HG03108 (cell line): ENCODE measurements around the gene ROM1.
"Not testable (repeated sequence)": the region's sequence is repeated elsewhere in the genome, so short reads cannot be mapped to it uniquely, and the experiment has no call there.

Experiments used
- ATAC-seq: cut with Tn5 transposase; IDR thresholded peaks from one replicate; pipeline ENCODE4 v1.9.1; 2021; ENCODE audit warnings: moderate library complexity; ENCODE audit not compliant: unreplicated experiment

The ROM1 gene

DNA sequence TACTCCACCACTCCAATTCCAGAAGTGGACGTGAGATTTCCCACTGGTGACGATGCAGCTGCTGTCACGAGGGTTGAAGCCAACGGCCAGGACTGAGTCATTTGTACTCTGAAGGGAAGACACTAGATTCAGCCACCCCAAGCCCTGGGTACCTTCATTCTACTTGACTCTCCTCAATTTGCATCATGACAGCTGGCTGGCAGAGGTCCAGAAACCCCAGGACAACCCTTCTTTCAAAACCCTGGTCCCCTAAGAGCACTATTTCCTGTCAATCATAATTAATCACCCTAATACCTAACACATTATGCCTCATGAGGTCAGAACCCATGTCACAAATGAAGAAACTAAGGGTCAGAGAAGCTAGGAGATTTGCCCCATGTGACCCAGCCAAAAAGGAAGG, 5.3 kb upstream of the ROM1 start:
- no peak for ATAC-seq

DNA sequence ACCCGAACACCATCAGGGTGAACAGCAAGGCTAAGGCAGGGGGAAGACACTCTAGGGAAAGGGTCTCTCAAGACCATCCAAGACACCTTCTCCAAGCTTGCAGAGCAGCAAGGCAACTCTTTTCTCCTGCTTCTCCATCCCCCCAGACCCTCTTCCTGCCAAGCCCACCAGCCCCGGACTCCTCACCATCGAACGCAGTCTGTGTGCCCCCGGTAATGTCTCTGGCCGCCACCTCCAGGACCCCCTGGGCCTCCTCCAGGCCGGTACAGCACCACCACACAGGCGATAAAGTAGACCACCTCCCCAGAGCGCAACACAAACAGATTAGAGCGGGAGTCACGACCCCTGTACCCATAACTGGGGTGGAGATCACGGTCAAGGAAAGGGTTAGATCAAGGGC, 4.3 kb upstream of the ROM1 start:
- ATAC-seq: no peak

DNA sequence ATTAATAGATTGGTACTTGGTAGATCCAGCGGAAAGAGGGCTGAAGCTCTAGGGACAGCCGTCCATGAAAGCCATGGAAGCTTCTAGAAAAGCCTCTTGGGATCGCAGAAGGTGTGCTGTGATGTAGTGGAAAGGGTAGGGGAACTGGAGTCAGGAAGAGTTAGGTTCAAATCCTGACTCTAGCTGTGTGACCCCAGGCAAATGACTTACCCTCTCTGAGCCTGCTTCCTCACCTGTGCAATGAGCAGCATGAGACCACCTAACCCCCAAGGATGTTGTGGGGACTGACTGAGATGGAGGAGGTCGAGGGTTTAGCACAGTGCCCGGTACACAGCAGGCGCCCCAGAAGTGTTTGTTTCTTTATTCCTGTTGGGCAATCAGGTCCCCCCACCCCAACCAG, 2.7 kb upstream of the ROM1 start:
- no peak for ATAC-seq

DNA sequence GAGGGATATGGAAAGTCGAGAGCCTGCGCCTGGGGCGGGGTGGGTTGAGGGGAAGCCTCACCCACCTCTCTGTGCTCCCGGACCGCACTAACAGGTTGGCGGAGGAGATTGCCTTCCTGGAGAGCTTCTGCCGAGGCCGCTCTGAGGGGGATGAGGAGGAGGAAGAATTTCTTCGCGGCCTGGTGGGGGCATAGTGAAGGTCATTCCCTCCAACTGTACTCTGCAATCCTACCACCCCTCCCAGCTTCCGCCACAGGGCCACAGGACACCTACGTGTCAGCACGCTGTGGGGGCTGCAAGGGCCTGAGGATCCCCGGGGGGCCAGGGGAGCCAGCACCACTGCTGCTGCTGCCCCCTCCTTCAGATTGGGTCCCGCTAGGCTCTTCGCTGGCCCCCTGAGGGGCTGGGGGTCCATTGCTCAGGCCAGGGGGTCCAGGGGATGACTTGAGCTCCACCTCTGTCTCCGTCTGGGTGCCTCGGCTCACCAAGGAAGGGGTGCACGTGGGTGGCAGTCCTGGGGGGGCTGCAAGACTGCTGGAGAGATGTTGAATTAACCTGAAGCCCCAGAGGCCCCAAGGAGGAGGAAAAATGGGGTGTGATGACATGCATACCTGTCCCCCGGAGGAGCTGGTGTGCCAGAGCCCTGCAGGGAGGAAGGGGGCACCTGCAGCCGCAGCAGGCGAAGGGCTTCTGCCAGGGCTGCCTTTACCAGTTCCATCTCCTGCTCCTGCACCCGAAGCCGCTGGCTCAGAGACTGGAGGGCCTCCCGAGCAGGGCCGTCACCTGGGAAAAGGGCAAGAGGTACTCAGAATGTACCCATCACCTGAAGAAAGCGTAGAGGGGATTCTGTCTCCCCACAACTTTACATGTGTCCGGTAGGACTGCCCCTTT, 2.0 kb upstream of the ROM1 start:
- no peak for ATAC-seq

DNA sequence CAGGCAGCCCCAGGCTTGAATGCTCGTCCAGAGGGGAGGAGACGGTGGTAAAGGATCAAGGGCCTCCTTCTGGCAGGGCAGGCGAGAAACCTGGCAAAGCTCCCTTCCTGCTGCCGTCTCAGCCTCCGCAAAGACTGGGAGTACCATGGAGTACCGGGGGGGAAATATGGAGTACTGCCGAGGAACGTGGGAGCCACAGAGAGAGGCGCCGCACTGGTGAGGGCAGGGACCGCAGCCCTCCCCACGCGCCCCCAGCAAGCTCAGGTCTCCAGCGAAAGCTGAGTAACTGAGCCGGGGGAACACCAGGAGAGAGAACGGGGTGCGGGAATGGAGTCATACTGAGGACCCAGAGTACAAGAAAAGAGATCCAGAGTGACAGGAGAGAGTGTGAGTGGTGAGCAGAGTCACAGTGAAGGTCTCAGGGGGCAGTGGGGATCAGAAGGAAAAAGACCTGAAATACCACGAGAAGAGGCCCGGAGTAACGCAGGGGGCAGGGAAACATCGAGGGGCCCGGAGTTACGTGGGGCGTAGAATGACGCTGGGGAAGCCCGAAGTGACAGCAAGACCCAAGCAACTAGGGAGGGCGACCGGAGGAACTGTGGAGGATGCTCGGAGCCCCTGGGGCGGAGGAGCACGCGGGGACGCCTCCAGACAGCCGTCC, 1.2 kb upstream of the ROM1 start:
- ATAC-seq: peak; percentile 14

DNA sequence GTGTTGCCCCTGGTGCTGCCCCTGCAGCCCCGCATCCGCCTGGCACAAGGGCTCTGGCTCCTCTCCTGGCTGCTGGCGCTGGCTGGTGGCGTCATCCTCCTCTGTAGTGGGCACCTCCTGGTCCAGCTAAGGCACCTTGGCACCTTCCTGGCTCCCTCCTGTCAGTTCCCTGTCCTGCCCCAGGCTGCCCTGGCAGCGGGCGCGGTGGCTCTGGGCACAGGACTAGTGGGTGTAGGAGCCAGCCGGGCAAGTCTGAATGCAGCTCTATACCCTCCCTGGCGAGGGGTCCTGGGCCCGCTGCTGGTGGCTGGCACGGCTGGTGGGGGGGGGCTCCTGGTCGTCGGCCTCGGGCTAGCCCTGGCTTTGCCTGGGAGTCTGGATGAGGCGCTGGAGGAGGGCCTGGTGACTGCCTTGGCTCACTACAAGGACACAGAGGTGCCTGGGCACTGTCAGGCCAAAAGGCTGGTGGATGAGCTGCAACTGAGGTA, 278 bp downstream of the ROM1 start:
- ATAC-seq: no peak

DNA sequence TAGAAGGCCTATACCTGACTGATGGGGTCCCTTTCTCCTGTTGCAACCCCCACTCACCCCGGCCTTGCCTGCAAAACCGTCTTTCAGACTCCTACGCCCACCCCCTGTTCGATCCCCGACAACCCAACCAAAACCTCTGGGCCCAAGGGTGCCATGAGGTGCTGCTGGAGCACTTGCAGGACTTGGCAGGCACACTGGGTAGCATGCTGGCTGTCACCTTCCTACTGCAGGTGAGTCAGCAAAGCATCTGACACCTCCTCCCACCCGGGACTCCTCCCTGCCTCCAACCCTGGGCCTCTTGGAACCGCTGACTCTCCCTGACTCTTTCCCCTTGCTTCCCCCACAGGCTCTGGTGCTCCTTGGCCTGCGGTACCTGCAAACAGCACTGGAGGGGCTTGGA, 1.2 kb downstream of the ROM1 start:
- no peak for ATAC-seq

DNA sequence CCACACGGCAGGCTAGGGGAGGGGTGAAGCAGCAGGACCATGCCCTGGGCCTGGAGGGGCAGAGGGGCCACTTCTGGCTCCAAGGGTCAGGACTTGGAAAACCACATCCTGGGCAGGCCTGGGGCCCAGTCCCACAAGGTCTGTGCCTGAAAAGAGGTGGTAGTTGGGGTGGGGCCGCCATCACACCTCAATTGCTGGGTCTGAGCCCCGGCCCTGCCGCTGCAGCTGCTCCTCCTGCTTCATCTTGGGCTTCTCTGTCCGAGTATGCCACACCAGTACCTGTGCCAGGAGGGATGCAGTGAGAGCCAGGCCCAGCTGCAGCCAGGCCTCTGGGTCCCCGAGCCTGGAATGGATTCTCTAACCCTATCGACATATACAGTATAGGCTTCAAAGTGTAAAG, 2.5 kb downstream of the ROM1 start:
- no peak for ATAC-seq

DNA sequence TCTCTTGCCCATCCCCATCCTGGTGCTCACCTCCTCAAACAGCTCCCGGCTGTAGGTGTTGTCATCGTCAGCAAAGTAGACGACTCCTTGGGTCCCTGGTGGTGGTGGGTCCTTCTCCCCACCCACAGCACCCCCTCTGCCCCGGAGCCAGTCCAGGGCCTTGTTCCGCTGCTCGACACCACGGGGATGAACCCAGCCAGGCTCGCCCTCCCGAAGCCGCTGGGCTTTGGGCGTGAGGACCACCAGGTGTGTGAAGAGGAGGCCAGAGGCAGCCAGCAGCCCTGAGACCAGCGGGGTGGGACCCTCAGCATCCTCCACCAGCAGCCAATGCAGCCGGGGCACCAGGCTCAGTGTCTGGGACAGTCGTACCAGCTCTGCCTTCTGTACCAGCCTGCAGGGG, 3.9 kb downstream of the ROM1 start:
- ATAC-seq: not testable (repeated sequence)

DNA sequence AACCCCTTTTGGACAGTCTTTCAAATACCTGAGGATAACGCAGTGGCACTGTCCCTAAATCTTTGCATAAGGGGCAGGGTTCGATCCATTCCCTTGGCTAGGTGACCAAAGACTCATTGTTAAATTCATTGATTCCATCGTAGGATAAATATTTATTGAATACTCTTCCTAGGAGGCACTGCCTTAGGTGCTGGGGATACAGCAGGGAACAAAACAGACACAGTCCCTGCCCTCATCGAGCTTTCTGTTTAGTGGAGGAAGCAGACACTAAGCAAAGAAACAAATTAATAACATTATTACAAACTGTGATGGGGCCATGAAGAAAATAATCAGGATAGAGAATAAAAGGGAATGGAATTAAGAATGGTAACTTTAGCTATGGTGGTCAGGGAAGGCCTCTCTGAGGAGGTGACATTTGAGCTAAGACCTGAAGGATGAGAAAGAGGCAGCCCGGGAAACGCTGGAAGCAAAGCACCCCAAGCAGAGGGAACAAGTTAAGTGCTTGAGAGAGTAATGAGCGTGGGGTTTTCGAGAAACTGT, 8.0 kb downstream of the ROM1 start:
- no peak for ATAC-seq

DNA sequence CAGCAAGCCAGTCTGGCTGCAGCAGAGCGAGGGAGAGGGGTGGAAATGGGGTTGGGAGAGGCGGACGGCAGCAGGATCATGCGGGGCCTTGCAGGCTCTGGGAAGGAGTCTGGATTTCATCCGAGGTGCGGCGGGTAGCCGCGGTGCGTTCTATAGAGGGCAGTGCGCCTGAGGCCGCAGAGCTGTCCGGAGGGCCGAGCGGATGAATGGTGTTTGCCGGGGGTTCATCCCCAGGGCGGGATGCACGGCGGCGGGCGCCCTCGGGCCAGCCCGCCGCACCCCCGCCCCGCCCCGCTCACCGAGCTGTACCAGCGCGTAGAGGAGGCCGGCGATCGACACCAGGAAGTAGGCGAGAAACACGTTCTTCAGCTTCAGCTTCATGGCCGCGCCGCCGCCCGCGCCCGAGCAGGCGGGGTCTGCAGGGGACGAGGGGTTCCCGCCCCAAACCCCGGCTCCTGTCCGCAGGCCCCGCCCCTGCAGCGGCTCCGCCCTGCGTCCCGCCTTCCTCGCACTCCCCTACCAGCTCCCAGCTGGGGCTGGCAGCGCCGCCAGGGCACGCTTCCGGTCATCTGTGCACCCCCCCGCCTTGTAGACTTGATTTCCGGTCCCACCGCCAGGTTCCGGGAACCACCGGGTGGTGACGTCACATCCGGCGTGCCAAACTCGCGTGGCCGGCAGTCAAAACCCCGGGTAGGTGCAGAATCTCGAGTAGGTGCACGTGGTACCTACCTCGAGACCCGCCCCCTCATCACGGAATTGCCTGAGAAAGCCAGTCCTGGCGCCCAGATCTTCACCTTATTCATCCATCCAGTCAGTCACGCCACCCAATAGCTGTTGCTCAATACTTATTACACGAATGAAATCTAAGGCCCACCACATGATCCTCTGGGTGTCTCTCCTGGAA, 8.8 kb downstream of the ROM1 start, which contains the start of gene B3GAT3:
TSS of gene B3GAT3 (minus strand) at position 420 of the 904 bp plus-strand sequence. CDS start at position 381, 39 bp downstream.
- peak; percentile 97 for ATAC-seq

DNA sequence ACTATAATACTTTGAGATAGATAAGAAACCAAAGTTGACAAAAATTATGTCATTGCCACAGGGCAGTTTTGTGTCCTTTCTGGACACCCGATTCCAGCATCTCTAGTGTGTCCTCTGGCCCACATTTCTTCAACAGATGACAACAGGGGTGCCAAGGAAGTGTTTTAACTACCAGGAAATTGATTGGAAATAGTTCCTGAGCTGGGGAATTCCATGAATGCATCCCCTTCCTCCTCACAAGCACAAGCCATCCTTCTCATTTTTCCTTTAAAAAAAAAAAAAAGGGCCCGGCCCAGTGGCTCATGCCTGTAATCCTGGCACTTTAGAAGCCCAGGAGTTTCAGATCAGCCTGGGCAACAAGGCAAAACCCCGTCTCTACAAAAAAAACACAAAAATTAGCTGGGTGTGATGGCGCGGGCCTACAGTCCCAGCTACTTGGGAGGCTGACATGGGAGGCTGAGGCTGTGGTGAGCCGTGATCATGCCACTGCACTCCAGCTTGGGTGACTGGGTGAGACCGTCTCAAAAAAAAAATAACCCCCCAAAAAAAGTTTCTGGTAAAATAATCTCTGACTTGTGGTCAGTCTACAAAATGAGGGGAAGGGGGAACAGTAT, 9.5 kb downstream of the ROM1 start:
- ATAC-seq: no peak

DNA sequence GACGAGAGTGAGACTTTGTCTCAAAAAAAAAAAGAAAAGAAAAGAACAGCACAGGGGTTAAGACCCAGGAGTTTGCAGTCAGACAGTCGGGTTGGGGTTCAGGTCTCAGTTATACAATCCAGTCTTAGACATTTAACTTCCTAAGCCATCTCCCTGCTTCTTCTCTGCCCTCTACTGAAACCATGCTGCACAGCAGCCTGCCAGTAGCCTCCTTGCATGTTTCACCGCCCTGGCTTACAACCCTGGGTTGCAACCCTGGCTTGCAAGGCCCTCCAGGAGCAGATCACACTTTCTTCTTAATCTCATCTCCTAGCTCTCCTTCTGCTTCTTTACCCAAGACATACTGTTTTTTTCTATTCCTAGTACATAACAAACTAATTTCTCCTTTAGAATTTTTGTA, 14.7 kb downstream of the ROM1 start:
- no peak for ATAC-seq

DNA sequence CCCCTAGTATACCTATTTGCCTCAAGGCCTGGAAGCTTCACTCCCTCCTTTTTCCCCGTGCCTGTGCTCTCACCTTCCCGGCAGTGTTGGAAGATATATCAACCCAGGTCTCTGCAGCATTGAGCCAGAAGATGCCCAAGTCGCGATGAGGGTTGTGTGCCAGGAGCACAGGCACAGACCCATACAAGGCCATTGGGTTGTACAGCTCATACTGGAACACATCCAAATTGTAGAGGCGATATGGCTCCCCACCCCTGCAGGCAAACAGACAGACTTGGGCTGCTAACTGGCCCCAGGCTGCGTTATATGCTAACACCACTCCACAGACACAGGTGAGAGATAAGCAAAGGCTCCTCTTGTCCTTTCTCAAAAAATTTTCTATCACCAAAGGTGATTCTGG, 19.4 kb downstream of the ROM1 start:
- ATAC-seq: no peak

DNA sequence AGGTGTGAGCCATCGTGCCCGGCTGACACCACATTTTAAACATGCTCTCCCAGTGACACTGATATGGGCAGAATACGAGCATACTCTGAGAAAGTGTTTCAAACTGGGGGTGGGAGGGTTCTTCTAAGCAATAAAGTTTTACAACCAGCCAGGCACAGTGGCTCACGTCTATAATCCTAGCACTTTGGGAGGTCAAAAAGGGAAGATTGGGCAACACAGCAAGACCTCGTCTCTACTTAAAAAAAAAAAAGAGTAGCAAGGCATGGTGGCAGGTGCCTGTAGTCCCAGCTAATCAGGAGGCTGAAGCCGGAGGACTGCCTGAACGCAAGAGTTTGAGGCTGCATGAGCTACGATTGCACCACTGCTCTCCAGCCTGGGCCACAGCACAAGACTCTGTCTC, 31.2 kb downstream of the ROM1 start:
- ATAC-seq: no peak

DNA sequence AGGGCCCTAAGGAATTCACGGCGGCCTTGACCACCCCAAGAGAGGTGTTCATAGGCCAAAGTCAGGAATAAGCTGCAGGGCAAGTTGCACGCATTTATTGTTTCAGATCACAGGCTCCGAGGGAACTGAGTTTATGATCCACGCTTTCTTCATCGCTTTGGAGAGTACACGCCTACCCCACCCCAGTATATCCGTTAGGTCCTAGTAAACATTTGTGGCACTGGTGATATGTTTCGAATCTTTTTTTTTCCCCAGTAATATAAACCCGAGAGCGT, 32.6 kb downstream of the ROM1 start:
- no peak for ATAC-seq

DNA sequence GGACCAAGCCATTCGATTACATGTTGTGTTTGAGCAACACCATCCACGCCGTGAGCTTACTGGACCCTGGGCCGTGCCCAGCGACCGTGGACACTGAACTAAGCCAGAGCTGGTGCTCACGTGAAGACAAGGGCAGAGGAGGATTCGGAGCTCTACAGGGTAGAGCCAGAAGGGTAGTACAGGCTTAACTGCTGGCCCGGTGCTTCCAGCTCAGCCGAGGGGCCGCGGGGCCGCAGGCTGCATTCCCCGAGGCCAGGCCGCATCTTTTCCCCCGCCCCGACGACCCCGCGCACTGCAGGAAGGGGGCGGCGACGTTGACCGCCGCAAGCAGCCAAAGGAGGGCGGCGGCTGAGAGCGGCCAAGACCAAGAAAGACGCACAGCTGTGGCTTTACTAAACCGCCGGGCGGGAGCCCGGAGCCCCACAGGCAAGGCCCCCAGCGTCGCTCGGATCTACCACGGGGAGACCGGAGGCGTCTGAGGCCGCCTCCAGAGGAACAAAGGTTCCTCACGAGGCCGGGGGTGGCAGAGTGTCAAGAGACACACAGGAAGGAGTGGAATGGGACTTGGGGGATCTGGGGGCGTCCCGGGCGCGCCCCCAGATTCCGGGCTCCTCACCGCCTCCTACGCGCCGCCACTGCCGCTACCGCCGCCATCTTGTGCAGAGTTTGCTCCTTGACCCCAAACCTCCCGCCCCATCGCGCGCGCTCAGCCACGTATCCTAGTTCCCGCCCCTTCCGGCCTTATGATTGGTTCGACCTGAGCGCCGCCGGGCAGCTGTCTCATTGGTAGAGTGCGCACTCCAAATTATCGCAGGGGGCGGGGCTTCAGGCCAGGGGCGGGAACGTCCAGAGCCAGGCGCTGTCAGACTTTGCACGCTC, 33.1 kb downstream of the ROM1 start, which contains the start of gene GANAB:
TSS of gene GANAB (minus strand) at position 668 of the 879 bp plus-strand sequence. CDS start at position 654, 14 bp downstream.
- ATAC-seq: peak; percentile 94

DNA sequence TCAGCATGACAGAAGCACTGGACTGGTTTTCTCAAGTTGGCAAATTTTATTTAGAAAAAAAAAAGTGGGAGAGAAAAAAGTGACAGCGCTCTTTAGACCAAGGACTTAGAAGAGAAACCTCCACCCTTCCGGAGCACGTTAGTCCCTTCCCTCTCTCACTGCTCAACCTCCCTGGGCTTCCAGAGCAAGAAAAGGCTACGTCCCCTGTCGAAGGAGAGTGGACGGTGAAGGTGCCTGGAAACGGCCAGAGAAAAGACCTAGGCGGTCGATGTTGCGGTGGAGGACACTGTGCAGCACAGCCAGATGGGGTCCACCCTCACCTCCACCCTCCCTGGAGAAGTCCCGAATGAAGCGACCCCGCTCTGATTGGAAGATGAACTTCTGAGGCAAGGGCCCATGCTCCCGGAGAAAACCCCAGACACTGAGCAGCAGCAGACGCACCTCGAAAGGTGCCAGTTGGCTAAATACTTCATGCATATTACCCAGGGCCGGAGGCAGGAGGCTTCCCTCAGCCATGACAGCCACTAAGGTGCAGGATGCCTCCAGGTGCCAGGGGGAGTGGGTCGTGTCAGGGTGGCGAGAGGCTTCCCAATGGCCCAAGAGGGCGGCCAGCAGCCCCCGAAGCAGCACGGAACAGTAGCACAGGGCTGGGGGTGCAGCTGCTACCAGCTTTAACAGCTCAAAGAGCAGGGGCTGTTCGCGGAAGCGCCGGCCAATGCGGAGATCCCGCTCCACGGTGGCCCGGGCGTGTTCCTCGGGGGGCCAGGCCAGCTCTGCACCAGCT, 34.0 kb downstream of the ROM1 start:
- no peak for ATAC-seq

DNA sequence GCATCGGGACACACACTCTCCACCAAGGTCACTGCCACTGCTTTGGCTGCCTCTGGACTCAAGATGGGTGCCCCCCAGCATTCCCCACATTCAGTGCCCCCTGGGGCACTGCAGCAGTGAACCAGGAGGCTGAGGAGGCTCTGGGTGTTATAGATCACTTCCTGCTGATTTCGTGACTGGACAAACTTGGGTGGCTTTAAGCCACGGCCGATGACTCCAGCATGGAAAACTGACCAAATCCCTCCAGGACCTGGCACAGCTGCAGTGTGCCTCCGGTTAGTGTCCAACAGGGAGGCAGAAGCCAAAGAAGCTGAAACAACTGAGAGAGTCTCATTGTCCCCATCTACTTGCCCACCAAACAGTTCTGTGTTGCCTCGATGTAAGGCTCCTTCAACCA, 34.5 kb downstream of the ROM1 start:
- no peak for ATAC-seq
